ENCODE results near the gene SLC37A3. TPM values are rescaled to one million over a fixed set of nuclear protein-coding genes. Genes with fewer than 3 reads are reported as not detected.

SLC37A3 gene
- total and polyA plus RNA-seq, 2 donors: 23.5 to 99.4 TPM

Small RNA genes lying within 50 kb of the gene (small RNA-seq; reads per million reads assigned to genes)
- not detected for gene RNA5SP247
- 7.8 reads per million, percentile 93 among the genes with 10 or more reads in this experiment for gene RNA5SP248

Other genes with a start within 250 kb of the SLC37A3 start
- gene KDM7A, start 221.5 kb downstream of the SLC37A3 start, total RNA-seq: 13.9 TPM
- gene KDM7A, start 221.5 kb downstream of the SLC37A3 start, polyA plus RNA-seq: 5.7 TPM
- 1.7 TPM for gene RAB19, start 5.5 kb upstream of the SLC37A3 start, total RNA-seq
- gene RAB19, start 5.5 kb upstream of the SLC37A3 start, polyA plus RNA-seq: 0.10 TPM
- gene MKRN1, start 81.0 kb upstream of the SLC37A3 start, total RNA-seq: 68.4 TPM
- gene MKRN1, start 81.0 kb upstream of the SLC37A3 start, polyA plus RNA-seq: 65.0 TPM
- gene DENND2A, start 242.3 kb upstream of the SLC37A3 start, total RNA-seq: 34.4 TPM
- gene DENND2A, start 242.3 kb upstream of the SLC37A3 start, polyA plus RNA-seq: 16.9 TPM